ENCODE measurements around the gene KLRK1.
"Not testable (repeated sequence)": the region's sequence is repeated elsewhere in the genome, so short reads cannot be mapped to it uniquely, and the experiment has no call there.

- TF ChIP-seq MXI1 (conservative IDR thresholded peaks at IDR 0.05; ENCODE audit: poor library complexity, severe bottlenecking); EP300 (conservative IDR thresholded peaks at IDR 0.05; ENCODE audit: poor library complexity, severe bottlenecking); EZH2 (IDR thresholded peaks at IDR 0.05; ENCODE audit: borderline replicate concordance, insufficient read depth, low read length, poor library complexity, severe bottlenecking); CTCF (IDR thresholded peaks at IDR 0.05; ENCODE audit: poor library complexity, severe bottlenecking); SMC3 (conservative IDR thresholded peaks at IDR 0.05; ENCODE audit: poor library complexity); POLR2AphosphoS5 (IDR thresholded peaks at IDR 0.05): not testable (repeated sequence)
These were observed 4.8 kb upstream of the KLRK1 start for GRCh38 chr12:10394531-10395152.

Measured in neural cell (in vitro differentiated cells).